Hepatic stellate cell (primary cell): ENCODE results near the gene JAG1.
A peak's percentile ranks its signal among the peaks of the same experiment; 100 is the strongest.

Source experiments
- DNase-seq: peaks from one replicate; pipeline ENCODE4 v3.0.0; 2011; ENCODE audit warnings: low spot score

JAG1 gene

GRCh38 chr20:10652660-10653261 is 21.0 kb downstream of the JAG1 start:
- no peak for DNase-seq

GRCh38 chr20:10652185-10652584 is 21.6 kb downstream of the JAG1 start:
- DNase-seq: no peak

- DNase-seq: no peak
These were observed 22.4 kb downstream of the JAG1 start for GRCh38 chr20:10651227-10651990.

GRCh38 chr20:10649797-10650160 is 24.0 kb downstream of the JAG1 start:
- DNase-seq: no peak

GRCh38 chr20:10649080-10649796 is 24.6 kb downstream of the JAG1 start:
- DNase-seq: no peak

GRCh38 chr20:10648651-10649050 is 25.1 kb downstream of the JAG1 start:
- DNase-seq: peak; percentile 81

- DNase-seq: no peak
These were observed 25.9 kb downstream of the JAG1 start for GRCh38 chr20:10647909-10648308.

GRCh38 chr20:10647471-10647870 is 26.3 kb downstream of the JAG1 start:
- no peak for DNase-seq

- DNase-seq: no peak
These were observed 26.8 kb downstream of the JAG1 start for GRCh38 chr20:10646886-10647420.

GRCh38 chr20:10646006-10646405 is 27.8 kb downstream of the JAG1 start:
- DNase-seq: no peak

GRCh38 chr20:10645205-10645570 is 28.6 kb downstream of the JAG1 start:
- DNase-seq: no peak

- DNase-seq: no peak
These were observed 29.2 kb downstream of the JAG1 start for GRCh38 chr20:10644458-10645204.

- no peak for DNase-seq
These were observed 30.3 kb downstream of the JAG1 start for GRCh38 chr20:10643560-10643873.

GRCh38 chr20:10642856-10643559 is 30.8 kb downstream of the JAG1 start:
- no peak for DNase-seq

- DNase-seq: no peak
These were observed 31.9 kb downstream of the JAG1 start for GRCh38 chr20:10641893-10642292.

GRCh38 chr20:10641467-10641866 is 32.3 kb downstream of the JAG1 start:
- DNase-seq: no peak

GRCh38 chr20:10640897-10641296 is 32.9 kb downstream of the JAG1 start:
- DNase-seq: no peak

- DNase-seq: no peak
These were observed 33.9 kb downstream of the JAG1 start for GRCh38 chr20:10639737-10640556.

- DNase-seq: no peak
These were observed 34.6 kb downstream of the JAG1 start for GRCh38 chr20:10639077-10639736.

- no peak for DNase-seq
These were observed 36.2 kb downstream of the JAG1 start for GRCh38 chr20:10637563-10637962.
